Hypothalamus (tissue), 51 donors: Measurements from ENCODE around the gene SLC9A3.

Experiments used
- DNase-seq, 51 donors: peaks; one replicate each; lab custom pipeline; 2025; lab: John Stamatoyannopoulos, UW

Gene SLC9A3

GRCh38 chr5:539469-540070, 15.3 kb upstream of the SLC9A3 start:
- no peak for DNase-seq

- no peak for DNase-seq
Observed at GRCh38 chr5:538801-539468, 14.7 kb upstream of the SLC9A3 start.

- DNase-seq: no peak
Observed at GRCh38 chr5:538271-538771, 14.1 kb upstream of the SLC9A3 start.

- DNase-seq: no peak
Observed at GRCh38 chr5:537621-538071, 13.4 kb upstream of the SLC9A3 start.

GRCh38 chr5:537098-537497, 12.8 kb upstream of the SLC9A3 start:
- no peak for DNase-seq

GRCh38 chr5:535846-536698, 11.8 kb upstream of the SLC9A3 start:
- no peak for DNase-seq

GRCh38 chr5:534743-535671, 10.8 kb upstream of the SLC9A3 start:
- no peak for DNase-seq

GRCh38 chr5:533955-534742, 9.9 kb upstream of the SLC9A3 start:
- DNase-seq: no peak

- DNase-seq: no peak
Observed at GRCh38 chr5:533243-533954, 9.2 kb upstream of the SLC9A3 start.

- DNase-seq: no peak
Observed at GRCh38 chr5:532521-533242, 8.4 kb upstream of the SLC9A3 start.

GRCh38 chr5:531749-532315, 7.6 kb upstream of the SLC9A3 start:
- no peak for DNase-seq

GRCh38 chr5:531101-531748, 7.0 kb upstream of the SLC9A3 start:
- no peak for DNase-seq

GRCh38 chr5:530001-530955, 6.0 kb upstream of the SLC9A3 start:
- no peak for DNase-seq

GRCh38 chr5:528629-529511, 4.6 kb upstream of the SLC9A3 start:
- no peak for DNase-seq
